Skeletal muscle tissue (tissue), 4 donors: Measurements from ENCODE around the gene GPX8. TPM values are rescaled to one million over a fixed set of nuclear protein-coding genes. Genes with fewer than 3 reads are reported as not detected.
A peak's percentile ranks its signal among the peaks of the same experiment; 100 is the strongest.

Source experiments
- H3K27ac ChIP-seq: one replicate; pipeline ENCODE4 v1.7.0; 2013; ENCODE audit warnings: mild to moderate bottlenecking, low read depth, low read length, inconsistent platforms
- H3K27me3 ChIP-seq, 3 donors: one replicate each; pipeline ENCODE4 v1.7.0; 2013; ENCODE audit warnings: low read length in 3 of 3; ENCODE audit not compliant: control insufficient read depth in 3 of 3, insufficient read depth in 3 of 3
- H3K36me3 ChIP-seq, 3 donors: one replicate each; pipeline ENCODE4 v1.7.0; 2013; ENCODE audit warnings: low read length in 3 of 3; ENCODE audit not compliant: control insufficient read depth in 3 of 3, insufficient read depth in 3 of 3
- H3K4me1 ChIP-seq, 3 donors: one replicate each; pipeline ENCODE4 v1.7.0; 2013; ENCODE audit warnings: low read length in 3 of 3, mild to moderate bottlenecking in 3 of 3; ENCODE audit not compliant: control insufficient read depth in 3 of 3, insufficient read depth in 3 of 3
- H3K4me3 ChIP-seq, 3 donors: one replicate each; pipeline ENCODE4 v1.7.0; 2013; ENCODE audit warnings: low read length in 3 of 3
- H3K9ac ChIP-seq, 3 donors: one replicate each; pipeline ENCODE4 v1.7.0; 2013; ENCODE audit warnings: low read length in 3 of 3, mild to moderate bottlenecking in 3 of 3, moderate library complexity in 2 of 3, low read depth in 1 of 3
- H3K9me3 ChIP-seq, 3 donors: one replicate each; pipeline ENCODE4 v1.7.0; 2013; ENCODE audit warnings: low read length in 3 of 3; ENCODE audit not compliant: control insufficient read depth in 3 of 3
- total RNA-seq: library from RNA; depleted of rRNA; stranded (reverse); fragments of >200 nt; gene quantifications from one replicate; pipeline ENCODE4 v1.2.3, GENCODE V29; 2014
- donor health status: Osteomylitis.

The GPX8 gene
- total RNA-seq, 1 donor from 2014 or later, result 23.5 TPM

GRCh38 chr5:55172051-55172899 lies 12.3 kb downstream of the GPX8 start:
- Histone ChIP-seq H3K9me3 (no peaks in the 10 kb centered on the region), H3K36me3 (no peaks in the 10 kb centered on the region), H3K27ac (no peak overlapping the region), H3K9ac (no peak overlapping the region), H3K4me3 (peak overlapping the region; percentile 66 to 77 (median 75)), H3K27me3 (peaks cover 25 to 43% (median 41%) of the 10 kb centered on the region in 3 donors), H3K4me1 (peaks cover 20 to 25% (median 23%) of the 10 kb centered on the region in 3 donors)

- Histone ChIP-seq H3K9ac (peak within 1 kb of the TSS; percentile 21 to 58 (median 40)), H3K4me1 (peaks cover 20 to 25% (median 23%) of the 10 kb centered on the region in 3 donors), H3K27ac (no peak within 1 kb of the TSS), H3K36me3 (no peaks in the 10 kb centered on the region), H3K4me3 (peak within 1 kb of the TSS; percentile 69 to 78 (median 75)), H3K27me3 (peaks cover 25 to 48% (median 42%) of the 10 kb centered on the region in 3 donors), H3K9me3 (no peaks in the 10 kb centered on the region)
Measured at GRCh38 chr5:55172937-55173686, 13.1 kb downstream of the GPX8 start, which contains the start of gene CDC20B. TSS of gene CDC20B (minus strand) at chr5:55173177. CDS start at chr5:55173000, 177 bp downstream.

- peak overlapping the region; percentile 68 to 78 (median 69) for H3K4me3 ChIP-seq
- H3K27ac ChIP-seq, result no peak overlapping the region
- peaks cover 20 to 25% (median 23%) of the 10 kb centered on the region in 3 donors for H3K4me1 ChIP-seq
- H3K27me3 ChIP-seq, result peaks cover 25 to 49% (median 47%) of the 10 kb centered on the region in 3 donors
- H3K9ac ChIP-seq, result peak overlapping the region; percentile 21 to 58 (median 40)
- no peaks in the 10 kb centered on the region for H3K9me3 ChIP-seq
- H3K36me3 ChIP-seq, result no peaks in the 10 kb centered on the region
Measured at GRCh38 chr5:55173687-55174230, 13.8 kb downstream of the GPX8 start.

GRCh38 chr5:55175781-55176175 lies 15.8 kb downstream of the GPX8 start:
- Histone ChIP-seq H3K9ac (no peak overlapping the region), H3K4me3 (peak overlapping the region in 2 of 3 donors; percentile 35 to 39), H3K27ac (no peak overlapping the region), H3K36me3 (no peaks in the 10 kb centered on the region), H3K27me3 (peaks cover 25 to 52% (median 49%) of the 10 kb centered on the region in 3 donors), H3K9me3 (no peaks in the 10 kb centered on the region), H3K4me1 (peaks cover 20 to 25% (median 23%) of the 10 kb centered on the region in 3 donors)

- Histone ChIP-seq H3K9me3 (no peaks in the 10 kb centered on the region), H3K27me3 (peaks cover 25 to 52% (median 49%) of the 10 kb centered on the region in 3 donors), H3K4me1 (peaks cover 20 to 25% (median 23%) of the 10 kb centered on the region in 3 donors), H3K4me3 (peak overlapping the region; percentile 39 to 57 (median 41)), H3K9ac (no peak overlapping the region), H3K36me3 (no peaks in the 10 kb centered on the region), H3K27ac (no peak overlapping the region)
Measured at GRCh38 chr5:55176176-55176818, 16.3 kb downstream of the GPX8 start.

- Histone ChIP-seq H3K9ac (no peak overlapping the region), H3K27me3 (peaks cover 25 to 52% (median 49%) of the 10 kb centered on the region in 3 donors), H3K36me3 (no peaks in the 10 kb centered on the region), H3K27ac (no peak overlapping the region), H3K4me3 (no peak overlapping the region), H3K4me1 (peaks cover 20 to 25% (median 23%) of the 10 kb centered on the region in 3 donors), H3K9me3 (no peaks in the 10 kb centered on the region)
Measured at GRCh38 chr5:55177078-55177477, 17.1 kb downstream of the GPX8 start.

GRCh38 chr5:55180016-55180415 lies 20.0 kb downstream of the GPX8 start:
- Histone ChIP-seq H3K9me3 (no peaks in the 10 kb centered on the region), H3K36me3 (no peaks in the 10 kb centered on the region), H3K9ac (no peak overlapping the region), H3K4me1 (peaks cover 7 to 11% (median 10%) of the 10 kb centered on the region in 3 donors), H3K27ac (no peak overlapping the region), H3K27me3 (peaks cover 18 to 42% (median 28%) of the 10 kb centered on the region in 3 donors), H3K4me3 (no peak overlapping the region)

- no peaks in the 10 kb centered on the region for H3K4me1 ChIP-seq
- H3K36me3 ChIP-seq, result no peaks in the 10 kb centered on the region
- H3K4me3 ChIP-seq, result no peak overlapping the region
- no peak overlapping the region for H3K27ac ChIP-seq
- no peak overlapping the region for H3K9ac ChIP-seq
- H3K27me3 ChIP-seq, result peaks cover 4 to 22% (median 10%) of the 10 kb centered on the region in 3 donors
- no peaks in the 10 kb centered on the region for H3K9me3 ChIP-seq
Measured at GRCh38 chr5:55187370-55187769, 27.4 kb downstream of the GPX8 start.
